ENCODE measurements around the gene KIF26A.

DNA sequence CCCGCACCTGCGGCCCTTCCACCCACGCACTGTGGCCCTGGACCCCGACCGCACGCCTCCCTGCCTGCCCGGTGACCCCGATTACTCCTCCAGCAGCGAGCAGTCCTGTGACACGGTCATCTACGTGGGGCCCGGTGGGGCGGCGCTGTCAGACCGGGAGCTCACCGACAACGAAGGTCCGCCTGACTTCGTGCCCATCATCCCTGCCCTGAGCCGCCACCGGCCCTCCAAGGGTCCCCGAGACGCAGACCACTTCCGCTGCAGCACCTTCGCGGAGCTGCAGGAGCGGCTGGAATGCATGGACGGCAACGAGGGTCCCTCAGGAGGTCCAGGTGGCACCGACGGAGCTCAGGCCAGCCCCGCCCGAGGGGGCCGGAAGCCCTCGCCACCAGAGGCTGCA, 36.7 kb downstream of the KIF26A start:
- TF ChIP-seq, protein P1, sequence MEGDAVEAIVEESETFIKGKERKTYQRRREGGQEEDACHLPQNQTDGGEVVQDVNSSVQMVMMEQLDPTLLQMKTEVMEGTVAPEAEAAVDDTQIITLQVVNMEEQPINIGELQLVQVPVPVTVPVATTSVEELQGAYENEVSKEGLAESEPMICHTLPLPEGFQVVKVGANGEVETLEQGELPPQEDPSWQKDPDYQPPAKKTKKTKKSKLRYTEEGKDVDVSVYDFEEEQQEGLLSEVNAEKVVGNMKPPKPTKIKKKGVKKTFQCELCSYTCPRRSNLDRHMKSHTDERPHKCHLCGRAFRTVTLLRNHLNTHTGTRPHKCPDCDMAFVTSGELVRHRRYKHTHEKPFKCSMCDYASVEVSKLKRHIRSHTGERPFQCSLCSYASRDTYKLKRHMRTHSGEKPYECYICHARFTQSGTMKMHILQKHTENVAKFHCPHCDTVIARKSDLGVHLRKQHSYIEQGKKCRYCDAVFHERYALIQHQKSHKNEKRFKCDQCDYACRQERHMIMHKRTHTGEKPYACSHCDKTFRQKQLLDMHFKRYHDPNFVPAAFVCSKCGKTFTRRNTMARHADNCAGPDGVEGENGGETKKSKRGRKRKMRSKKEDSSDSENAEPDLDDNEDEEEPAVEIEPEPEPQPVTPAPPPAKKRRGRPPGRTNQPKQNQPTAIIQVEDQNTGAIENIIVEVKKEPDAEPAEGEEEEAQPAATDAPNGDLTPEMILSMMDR (IDR thresholded peaks at IDR 0.05) = no peak
- no peak for TF ChIP-seq EZH2 (IDR thresholded peaks at IDR 0.05; ENCODE audit: borderline replicate concordance, insufficient read depth, low read depth, low read length, poor library complexity, severe bottlenecking)
